Left lung (tissue), 10 donors: ENCODE data around the gene SOX30. TPM values are rescaled to one million over a fixed set of nuclear protein-coding genes. Genes with fewer than 3 reads are reported as not detected.

Experiments used
- ATAC-seq: fragments of 200-7000 bp; cut with Tn5 transposase; one replicate; pipeline ENCODE4 v1.9.1; 2020; ENCODE audit warnings: moderate library complexity
- DNase-seq, 4 donors: peaks; one replicate each; pipeline ENCODE4 v3.0.0-alpha.2; 2013 to 2020
- H3K27ac ChIP-seq, 2 donors: fragments of 200-600 bp; sonication (generic) in 1 of 2; one replicate each; pipeline versions ENCODE4 v1.5.0 to v1.8.0; 2020 to 2021
- H3K27me3 ChIP-seq, 2 donors: fragments of 200-600 bp; sonication (generic) in 1 of 2; one replicate each; pipeline versions ENCODE4 v1.5.0 to v1.8.0; 2020 to 2021
- H3K36me3 ChIP-seq, 2 donors: fragments of 200-600 bp; sonication (generic) in 1 of 2; one replicate each; pipeline versions ENCODE4 v1.5.0 to v1.8.0; 2020 to 2021
- H3K4me1 ChIP-seq, 2 donors: fragments of 200-600 bp; one replicate each; pipeline ENCODE4 v1.8.0; 2021
- H3K4me3 ChIP-seq, 2 donors: fragments of 200-600 bp; sonication (generic) in 1 of 2; one replicate each; pipeline versions ENCODE4 v1.5.0 to v1.8.0; 2020 to 2021; ENCODE audit warnings: mild to moderate bottlenecking in 1 of 2
- H3K9me3 ChIP-seq, 2 donors: fragments of 200-600 bp; sonication (generic) in 1 of 2; one replicate each; pipeline versions ENCODE4 v1.5.0 to v1.8.0; 2020 to 2021
- CTCF ChIP-seq, 2 donors: fragments of 200-600 bp; sonication (generic) in 1 of 2; IDR thresholded peaks; one replicate each; pipeline versions ENCODE4 v1.5.0 to v1.8.0; 2021; ENCODE audit warnings: antibody characterized with exemption in 2 of 2
- intact Hi-C, 2 donors: fragments of 100-400 bp; cut with DNase I; formaldehyde crosslinking; loops; one replicate each; pipeline versions ENCODE4 v1.11.2 to v1.14.2; 2022
- polyA plus RNA-seq, 6 donors: library from polyadenylated mRNA; unstranded; fragments of 120-200 nt; gene quantifications; one replicate each; pipeline ENCODE4 v1.2.1, GENCODE V29; 2013; ENCODE audit not compliant: insufficient read length in 6 of 6
- total RNA-seq, 2 donors: library from RNA; stranded (reverse); fragmentation: NEBNext Ultra II Directional; extraction: Animal tissue kit (Norgen Biotek cat#: 25700); gene quantifications; one replicate each; pipeline ENCODE4 v1.2.1, GENCODE V29; 2021
- donor health status: DM: no; HTN: yes; CAD: no.
- donor health status: DM: no; HTN: no; CAD: no.

Gene SOX30
- total and polyA plus RNA-seq, 8 donors = 0.14 to 0.35 (median 0.27) TPM; not detected in 1

- TF ChIP-seq CTCF (IDR thresholded peaks at IDR 0.05) = no peak
- H3K4me3 ChIP-seq = no peak overlapping the region
- peaks cover 4 to 22% of the 10 kb centered on the region in 2 donors for H3K4me1 ChIP-seq
- DNase-seq (no peak), ATAC-seq (no peak)
- no peak overlapping the region for H3K27ac ChIP-seq
- no peaks in the 10 kb centered on the region for H3K9me3 ChIP-seq
- no peaks in the 10 kb centered on the region for H3K27me3 ChIP-seq
- intact Hi-C loops = no loop called here
- H3K36me3 ChIP-seq = no peaks in the 10 kb centered on the region
These were observed 52.0 kb downstream of the SOX30 start for GRCh38 chr5:157600252-157600651.

DNA sequence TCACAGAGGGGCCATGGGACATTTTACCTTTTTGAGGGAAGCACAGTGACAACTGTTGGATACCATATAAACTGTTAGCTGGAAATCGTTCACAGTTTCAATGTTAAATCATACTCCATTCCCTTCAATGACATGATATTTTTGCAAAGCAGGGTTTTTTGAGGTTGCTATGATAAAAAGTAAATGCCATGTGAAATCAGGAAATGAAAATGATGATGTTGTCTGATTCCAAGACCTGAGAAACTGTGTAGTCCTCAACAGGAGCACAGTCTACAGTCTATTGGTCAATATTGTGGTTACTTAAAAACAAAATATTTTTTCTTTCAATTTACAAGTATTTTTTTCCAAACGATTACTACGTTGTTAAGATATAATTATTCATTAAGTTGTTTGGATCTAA, 52.7 kb downstream of the SOX30 start:
- Histone ChIP-seq H3K27ac (no peak overlapping the region), H3K4me3 (no peak overlapping the region), H3K9me3 (no peaks in the 10 kb centered on the region), H3K27me3 (no peaks in the 10 kb centered on the region), H3K36me3 (no peaks in the 10 kb centered on the region), H3K4me1 (peaks cover 4 to 29% of the 10 kb centered on the region in 2 donors)
- no peak for TF ChIP-seq CTCF (IDR thresholded peaks at IDR 0.05)
- ATAC-seq (no peak), DNase-seq (no peak)
- intact Hi-C loops = no loop called here

DNA sequence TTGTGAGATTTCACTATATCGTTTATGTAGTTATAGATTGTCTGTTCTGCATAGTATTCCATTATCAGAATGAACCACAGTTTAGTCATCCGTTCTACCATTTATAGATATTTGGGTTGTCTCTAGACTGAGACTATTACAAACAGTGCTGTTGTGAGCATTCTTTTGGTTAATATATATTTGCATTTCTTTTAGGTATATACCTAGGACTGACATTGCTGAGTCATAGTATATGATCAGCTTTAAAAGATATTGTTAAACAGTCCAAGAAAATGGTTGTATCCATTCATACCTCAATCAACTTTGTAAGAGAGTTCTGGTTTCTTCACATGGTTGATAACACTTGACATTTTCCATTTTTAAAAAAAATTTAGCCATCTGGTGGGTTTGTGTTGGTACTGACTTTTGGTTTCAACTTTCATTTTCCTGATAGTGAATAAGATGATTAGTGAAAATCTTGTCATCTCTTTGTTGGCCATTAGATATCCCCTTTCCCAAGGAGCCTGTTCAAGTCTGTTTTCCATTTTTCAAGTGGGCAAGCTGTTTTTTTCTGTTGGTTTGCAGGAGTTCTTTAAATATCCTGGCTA, 53.8 kb downstream of the SOX30 start:
- Histone ChIP-seq H3K9me3 (no peaks in the 10 kb centered on the region), H3K27ac (no peak overlapping the region), H3K27me3 (no peaks in the 10 kb centered on the region), H3K36me3 (no peaks in the 10 kb centered on the region), H3K4me1 (peaks cover 0 to 29% of the 10 kb centered on the region in 2 donors), H3K4me3 (no peak overlapping the region)
- ATAC-seq (no peak), DNase-seq (no peak)
- intact Hi-C loops = no loop called here
- no peak for TF ChIP-seq CTCF (IDR thresholded peaks at IDR 0.05)

- H3K9me3 ChIP-seq = no peaks in the 10 kb centered on the region
- no peak for TF ChIP-seq CTCF (IDR thresholded peaks at IDR 0.05)
- intact Hi-C loops = no loop called here
These were observed 55.0 kb downstream of the SOX30 start for GRCh38 chr5:157597277-157597676.

GRCh38 chr5:157596487-157596886, 55.8 kb downstream of the SOX30 start:
- DNase-seq (no peak), ATAC-seq (peak; percentile 48)
- H3K4me1 ChIP-seq = peaks cover 0 to 40% of the 10 kb centered on the region in 2 donors
- H3K36me3 ChIP-seq = no peaks in the 10 kb centered on the region
- intact Hi-C loops = no loop called here
- H3K27ac ChIP-seq = no peak overlapping the region
- TF ChIP-seq CTCF (IDR thresholded peaks at IDR 0.05) = no peak
- H3K9me3 ChIP-seq = no peaks in the 10 kb centered on the region
- no peak overlapping the region for H3K4me3 ChIP-seq
- H3K27me3 ChIP-seq = no peaks in the 10 kb centered on the region

More at GRCh38 chr5:157597277-157597676, 55.0 kb downstream of the SOX30 start:
- DNase-seq = no peak
- Histone ChIP-seq H3K4me3 (no peak overlapping the region), H3K27ac (no peak overlapping the region), H3K36me3 (no peaks in the 10 kb centered on the region), H3K27me3 (no peaks in the 10 kb centered on the region), H3K4me1 (peaks cover 0 to 39% of the 10 kb centered on the region in 2 donors)
- no peak for ATAC-seq
